AG09309 (cell line): ENCODE data around the gene DOLK.

Experiments used
- DNase-seq: peaks from one replicate; pipeline ENCODE4 v3.0.0-alpha.2; 2010; ENCODE audit warnings: low read depth
- H3K4me3 ChIP-seq: 2 replicates; pipeline ENCODE4 v1.5.1; 2011; ENCODE audit warnings: mild to moderate bottlenecking, low read depth, low read length, moderate library complexity; ENCODE audit not compliant: control insufficient read depth
- TF ChIP-seq, protein P1 (sequence below): IDR thresholded peaks from 2 replicates; pipeline ENCODE4 v1.5.1; 2011; ENCODE audit warnings: mild to moderate bottlenecking, low read depth, low read length, inconsistent platforms; ENCODE audit not compliant: insufficient read depth, control insufficient read depth; ENCODE audit errors: missing control alignments

DOLK gene

DNA sequence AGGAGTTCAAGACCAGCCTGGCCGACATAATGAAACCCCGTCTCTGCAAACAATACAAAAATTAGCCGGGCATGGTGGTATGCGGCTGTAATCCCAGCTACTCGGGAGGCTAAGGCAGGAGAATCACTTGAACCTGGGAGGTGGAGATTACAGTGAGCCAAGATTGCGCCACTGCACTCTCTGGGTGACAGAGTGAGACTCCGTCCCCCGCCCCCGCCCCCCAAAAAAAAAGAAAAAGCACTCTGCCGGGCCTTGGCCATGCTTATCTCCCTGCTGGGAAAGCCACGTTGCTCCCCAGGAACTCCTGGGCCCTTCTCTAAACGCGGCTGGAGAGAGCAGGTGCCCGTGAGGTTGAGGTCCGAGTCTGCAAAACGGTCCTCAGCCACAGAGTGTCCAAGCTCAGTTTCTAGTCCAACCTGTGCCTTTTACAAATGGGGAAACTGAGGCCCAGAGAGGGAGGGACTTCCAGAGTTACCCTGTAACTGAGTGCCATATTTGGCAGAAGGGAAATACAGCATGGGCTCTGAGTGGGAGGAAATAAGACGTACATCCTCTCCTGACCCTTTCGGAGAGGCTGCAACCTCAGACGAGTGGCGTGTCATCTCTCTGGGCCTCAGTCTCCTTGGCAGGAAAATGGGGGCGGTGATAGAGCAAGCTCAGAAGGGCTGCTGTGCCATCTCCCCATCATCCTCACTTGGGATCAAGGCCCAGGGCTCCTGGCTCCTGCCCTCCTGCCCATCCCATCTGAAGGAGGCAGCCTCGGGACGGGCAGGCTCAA lies 33.2 kb downstream of the DOLK start:
- DNase-seq = no peak
- H3K4me3 ChIP-seq = no peak overlapping the region
- TF ChIP-seq, protein P1, sequence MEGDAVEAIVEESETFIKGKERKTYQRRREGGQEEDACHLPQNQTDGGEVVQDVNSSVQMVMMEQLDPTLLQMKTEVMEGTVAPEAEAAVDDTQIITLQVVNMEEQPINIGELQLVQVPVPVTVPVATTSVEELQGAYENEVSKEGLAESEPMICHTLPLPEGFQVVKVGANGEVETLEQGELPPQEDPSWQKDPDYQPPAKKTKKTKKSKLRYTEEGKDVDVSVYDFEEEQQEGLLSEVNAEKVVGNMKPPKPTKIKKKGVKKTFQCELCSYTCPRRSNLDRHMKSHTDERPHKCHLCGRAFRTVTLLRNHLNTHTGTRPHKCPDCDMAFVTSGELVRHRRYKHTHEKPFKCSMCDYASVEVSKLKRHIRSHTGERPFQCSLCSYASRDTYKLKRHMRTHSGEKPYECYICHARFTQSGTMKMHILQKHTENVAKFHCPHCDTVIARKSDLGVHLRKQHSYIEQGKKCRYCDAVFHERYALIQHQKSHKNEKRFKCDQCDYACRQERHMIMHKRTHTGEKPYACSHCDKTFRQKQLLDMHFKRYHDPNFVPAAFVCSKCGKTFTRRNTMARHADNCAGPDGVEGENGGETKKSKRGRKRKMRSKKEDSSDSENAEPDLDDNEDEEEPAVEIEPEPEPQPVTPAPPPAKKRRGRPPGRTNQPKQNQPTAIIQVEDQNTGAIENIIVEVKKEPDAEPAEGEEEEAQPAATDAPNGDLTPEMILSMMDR = no peak

DNA sequence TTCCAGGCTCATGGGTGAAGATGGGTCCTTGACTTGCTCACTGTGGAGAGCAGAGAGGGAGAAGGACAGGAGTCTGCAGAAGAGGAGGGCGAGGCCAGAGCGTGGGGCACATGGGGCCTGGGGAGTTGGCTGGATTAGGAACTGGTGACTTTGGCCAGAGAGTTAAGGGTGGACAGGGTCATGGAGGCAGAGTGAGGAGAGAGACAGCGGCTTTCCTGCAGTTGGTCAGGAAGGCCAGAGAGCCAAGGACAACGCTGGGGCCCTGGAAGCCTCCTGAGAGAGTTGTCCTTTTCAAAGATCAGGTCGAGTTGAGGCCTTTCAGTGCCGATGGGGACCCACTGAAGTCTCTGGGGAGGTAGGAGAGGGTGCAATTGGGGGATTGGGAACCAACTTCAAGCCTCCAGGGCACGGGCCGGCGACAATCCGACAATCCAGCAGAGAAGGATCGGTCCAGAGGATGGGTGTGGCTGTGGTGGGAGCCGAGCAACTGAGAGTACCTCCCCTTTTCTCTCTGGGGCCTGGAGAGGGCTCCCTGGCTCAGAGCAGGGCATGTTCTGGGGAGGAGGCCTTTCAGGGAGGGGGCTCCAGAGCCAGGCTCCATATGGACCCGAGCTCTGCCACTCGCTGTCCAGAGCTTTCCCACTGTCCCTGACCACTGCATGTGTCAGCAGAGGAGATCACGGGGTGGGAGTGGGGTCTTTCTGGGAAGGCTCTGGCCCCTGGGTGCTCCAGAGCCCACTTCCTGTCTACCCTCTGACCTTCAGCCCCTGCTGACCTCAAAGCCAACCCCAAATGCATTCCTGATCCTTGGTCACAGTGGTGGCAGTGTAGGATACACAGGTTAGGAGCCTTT lies 34.1 kb downstream of the DOLK start:
- DNase-seq = no peak

DNA sequence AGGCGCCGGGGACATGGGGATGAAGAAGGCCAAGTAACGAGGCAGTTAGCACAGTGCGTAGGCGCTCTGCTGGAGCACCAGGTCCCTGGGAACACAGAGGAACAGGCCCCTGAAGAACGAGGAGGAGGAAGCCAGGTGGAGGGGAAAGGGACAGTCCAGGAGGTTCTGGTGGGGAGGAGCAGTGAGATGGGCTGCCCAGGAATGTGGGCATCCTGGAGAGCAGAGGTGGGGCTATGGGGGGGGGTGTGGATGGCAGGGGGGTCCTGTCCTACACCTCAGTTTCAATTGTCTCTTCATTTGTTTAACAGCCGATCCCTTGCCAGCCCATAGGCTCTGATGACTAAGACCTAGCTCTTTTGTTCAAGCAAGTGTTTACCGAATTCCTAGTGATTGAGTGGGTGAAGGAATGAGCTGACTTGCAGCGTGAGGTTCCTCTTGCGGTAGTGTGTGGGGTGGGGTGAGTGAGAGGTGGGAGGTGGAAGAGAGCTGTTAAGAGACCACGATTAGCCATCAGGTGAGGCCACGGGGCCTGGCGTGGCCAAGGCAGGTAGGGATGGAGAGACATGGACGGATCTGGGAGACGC lies 35.0 kb downstream of the DOLK start:
- DNase-seq = no peak
- TF ChIP-seq, protein P1 = no peak
- no peak overlapping the region for H3K4me3 ChIP-seq

More for the DNA sequence above, 34.1 kb downstream of the DOLK start:
- no peak overlapping the region for H3K4me3 ChIP-seq
- TF ChIP-seq, protein P1 = no peak

DNA sequence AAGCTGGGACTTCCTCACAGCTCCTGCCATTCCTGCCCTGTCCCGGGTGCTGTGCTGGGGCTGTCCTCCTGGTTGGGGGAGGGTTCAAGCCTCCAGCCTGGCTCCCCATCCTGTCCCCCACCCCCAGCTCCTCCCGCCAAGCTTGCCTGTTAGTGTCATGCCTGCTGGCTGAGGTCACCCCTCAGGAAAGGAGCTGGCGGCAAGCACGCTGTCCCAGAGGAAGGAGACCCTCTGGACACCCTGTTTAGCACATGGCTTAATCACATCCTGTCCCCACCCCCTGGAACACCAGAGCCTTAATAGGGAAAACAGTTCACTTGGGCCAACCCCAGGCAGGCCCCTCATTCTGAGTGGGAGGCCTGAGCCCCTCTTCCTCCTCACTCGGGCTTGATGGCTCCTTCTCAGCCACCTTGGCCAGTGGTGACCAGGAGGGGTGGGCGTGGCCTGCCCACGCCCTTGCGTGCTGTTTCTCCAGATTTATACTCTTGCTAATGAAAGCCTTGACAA lies 35.8 kb downstream of the DOLK start:
- TF ChIP-seq, protein P1 = no peak
- no peak overlapping the region for H3K4me3 ChIP-seq
- no peak for DNase-seq

DNA sequence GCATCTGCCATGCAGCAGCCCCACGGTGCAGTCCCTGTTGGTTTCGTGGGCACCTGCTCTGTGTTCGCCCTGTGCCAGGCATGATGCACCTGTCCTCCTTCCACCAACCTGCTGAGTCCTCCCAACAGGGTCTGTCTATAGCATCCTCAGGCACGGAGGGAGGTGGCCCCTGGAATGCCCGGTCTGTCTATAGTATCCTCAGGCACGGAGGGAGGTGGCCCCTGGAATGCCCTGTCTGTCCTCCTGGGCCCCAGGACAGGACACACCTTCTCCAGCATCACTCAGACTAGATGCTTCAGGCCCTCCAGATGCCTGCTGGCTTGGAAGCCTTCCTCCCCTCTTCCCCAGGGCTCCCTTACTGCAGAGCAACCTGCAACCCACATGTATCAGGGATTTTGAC lies 36.5 kb downstream of the DOLK start:
- TF ChIP-seq, protein P1 = no peak
- DNase-seq = no peak
- no peak overlapping the region for H3K4me3 ChIP-seq

DNA sequence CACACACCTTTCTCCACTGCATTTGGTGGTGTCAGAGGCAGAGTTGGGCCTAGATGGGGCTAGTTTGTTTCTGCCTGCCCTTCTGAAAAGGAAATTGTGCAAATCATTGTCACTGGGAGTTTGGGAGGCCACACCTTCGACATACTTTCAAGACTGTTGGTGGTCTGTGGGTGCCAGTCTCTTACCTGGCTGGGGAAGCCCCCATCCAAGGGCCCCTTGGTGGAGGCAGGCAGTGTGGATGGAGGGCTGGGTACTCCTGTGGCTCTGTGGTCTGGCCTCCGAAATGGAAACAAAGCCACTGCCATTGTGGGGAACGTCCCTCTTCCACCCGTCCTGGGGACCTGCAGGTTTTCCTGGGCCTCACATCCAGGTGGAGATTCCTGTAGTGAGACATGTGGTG lies 37.5 kb downstream of the DOLK start:
- DNase-seq = no peak
- TF ChIP-seq, protein P1 = no peak
- no peak overlapping the region for H3K4me3 ChIP-seq
